ENCODE measurements around the gene RPP25L. TPM values are rescaled to one million over a fixed set of nuclear protein-coding genes. Genes with fewer than 3 reads are reported as not detected.
A peak's percentile ranks its signal among the peaks of the same experiment; 100 is the strongest.

RPP25L gene
- total and polyA plus RNA-seq, 10 of the 15 experiments (the other 5 are each of a cell fraction or from before 2014, with no cell fraction given) = 7.7 to 30.2 (median 16.8) TPM

- TF ChIP-seq SMAD1 (IDR thresholded peaks at IDR 0.05; ENCODE audit: low read depth, partially characterized antibody) = no peak
- no peak for TF ChIP-seq ZBED1 (IDR thresholded peaks at IDR 0.05; ENCODE audit: borderline replicate concordance)
- TF ChIP-seq CEBPB (IDR thresholded peaks at IDR 0.05; ENCODE audit: borderline replicate concordance in 1 of 2, low read depth in 2 of 2, low read length in 2 of 2) = no peak
- TF ChIP-seq, protein P1, sequence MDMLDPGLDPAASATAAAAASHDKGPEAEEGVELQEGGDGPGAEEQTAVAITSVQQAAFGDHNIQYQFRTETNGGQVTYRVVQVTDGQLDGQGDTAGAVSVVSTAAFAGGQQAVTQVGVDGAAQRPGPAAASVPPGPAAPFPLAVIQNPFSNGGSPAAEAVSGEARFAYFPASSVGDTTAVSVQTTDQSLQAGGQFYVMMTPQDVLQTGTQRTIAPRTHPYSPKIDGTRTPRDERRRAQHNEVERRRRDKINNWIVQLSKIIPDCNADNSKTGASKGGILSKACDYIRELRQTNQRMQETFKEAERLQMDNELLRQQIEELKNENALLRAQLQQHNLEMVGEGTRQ (IDR thresholded peaks at IDR 0.05; ENCODE audit: borderline replicate concordance, low read depth, low read length) = no peak
- TF ChIP-seq, protein P2, sequence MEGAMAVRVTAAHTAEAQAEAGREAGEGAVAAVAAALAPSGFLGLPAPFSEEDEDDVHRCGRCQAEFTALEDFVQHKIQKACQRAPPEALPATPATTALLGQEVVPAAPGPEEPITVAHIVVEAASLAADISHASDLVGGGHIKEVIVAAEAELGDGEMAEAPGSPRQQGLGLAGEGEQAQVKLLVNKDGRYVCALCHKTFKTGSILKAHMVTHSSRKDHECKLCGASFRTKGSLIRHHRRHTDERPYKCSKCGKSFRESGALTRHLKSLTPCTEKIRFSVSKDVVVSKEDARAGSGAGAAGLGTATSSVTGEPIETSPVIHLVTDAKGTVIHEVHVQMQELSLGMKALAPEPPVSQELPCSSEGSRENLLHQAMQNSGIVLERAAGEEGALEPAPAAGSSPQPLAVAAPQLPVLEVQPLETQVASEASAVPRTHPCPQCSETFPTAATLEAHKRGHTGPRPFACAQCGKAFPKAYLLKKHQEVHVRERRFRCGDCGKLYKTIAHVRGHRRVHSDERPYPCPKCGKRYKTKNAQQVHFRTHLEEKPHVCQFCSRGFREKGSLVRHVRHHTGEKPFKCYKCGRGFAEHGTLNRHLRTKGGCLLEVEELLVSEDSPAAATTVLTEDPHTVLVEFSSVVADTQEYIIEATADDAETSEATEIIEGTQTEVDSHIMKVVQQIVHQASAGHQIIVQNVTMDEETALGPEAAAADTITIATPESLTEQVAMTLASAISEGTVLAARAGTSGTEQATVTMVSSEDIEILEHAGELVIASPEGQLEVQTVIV (IDR thresholded peaks at IDR 0.05; ENCODE audit: borderline replicate concordance, partially characterized antibody) = no peak
- 0 out of 2 replicates have a peak, but pooled peaks have one; percentile 53 for TF ChIP-seq POLR2AphosphoS2 (IDR thresholded peaks at IDR 0.05; ENCODE audit: low read depth, low read length)
- peak; percentile 42; the same call in 1 of the 2 replicates for TF ChIP-seq MXI1 (IDR thresholded peaks at IDR 0.05; ENCODE audit: low read depth, low read length)
- TF ChIP-seq JUND (IDR thresholded peaks at IDR 0.05; ENCODE audit: low read depth, low read length) = no peak
- TF ChIP-seq ATF3 (IDR thresholded peaks at IDR 0.05; ENCODE audit: borderline replicate concordance, extremely low read depth, low read depth, low read length) = no peak
- TF ChIP-seq CHD4 (IDR thresholded peaks at IDR 0.05) = no peak
- TF ChIP-seq, protein P3, sequence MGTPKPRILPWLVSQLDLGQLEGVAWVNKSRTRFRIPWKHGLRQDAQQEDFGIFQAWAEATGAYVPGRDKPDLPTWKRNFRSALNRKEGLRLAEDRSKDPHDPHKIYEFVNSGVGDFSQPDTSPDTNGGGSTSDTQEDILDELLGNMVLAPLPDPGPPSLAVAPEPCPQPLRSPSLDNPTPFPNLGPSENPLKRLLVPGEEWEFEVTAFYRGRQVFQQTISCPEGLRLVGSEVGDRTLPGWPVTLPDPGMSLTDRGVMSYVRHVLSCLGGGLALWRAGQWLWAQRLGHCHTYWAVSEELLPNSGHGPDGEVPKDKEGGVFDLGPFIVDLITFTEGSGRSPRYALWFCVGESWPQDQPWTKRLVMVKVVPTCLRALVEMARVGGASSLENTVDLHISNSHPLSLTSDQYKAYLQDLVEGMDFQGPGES (IDR thresholded peaks at IDR 0.05) = no peak
- TF ChIP-seq STAT1 (conservative IDR thresholded peaks at IDR 0.05) = no peak
- TF ChIP-seq, protein P4, sequence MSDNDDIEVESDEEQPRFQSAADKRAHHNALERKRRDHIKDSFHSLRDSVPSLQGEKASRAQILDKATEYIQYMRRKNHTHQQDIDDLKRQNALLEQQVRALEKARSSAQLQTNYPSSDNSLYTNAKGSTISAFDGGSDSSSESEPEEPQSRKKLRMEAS (IDR thresholded peaks at IDR 0.05; ENCODE audit: low read depth, low read length) = no peak
- TF ChIP-seq PKNOX1 (IDR thresholded peaks at IDR 0.05) = peak; percentile 97
- no peak for TF ChIP-seq NR2C2 (IDR thresholded peaks at IDR 0.05; ENCODE audit: borderline replicate concordance, control insufficient read depth, insufficient read length, low read depth)
- no peak for TF ChIP-seq STAT3 (IDR thresholded peaks at IDR 0.05; ENCODE audit: low read depth, low read length)
- peak; percentile 93 for TF ChIP-seq CREM (IDR thresholded peaks at IDR 0.05; ENCODE audit: low read depth)
- TF ChIP-seq SIX5 (IDR thresholded peaks at IDR 0.05; ENCODE audit: low read depth, low read length, severe bottlenecking) = no peak
- no peak for TF ChIP-seq CTCF (IDR thresholded peaks at IDR 0.05 in 2 of 3, conservative IDR thresholded peaks at IDR 0.05 in 1 of 3; ENCODE audit: control insufficient read depth in 2 of 3, extremely low read depth in 1 of 3, insufficient read depth in 1 of 3, low read depth in 3 of 3, low read length in 3 of 3)
- TF ChIP-seq SREBF1 (IDR thresholded peaks at IDR 0.05; ENCODE audit: low read length) = no peak
Measured at GRCh38 chr9:34620061-34620994, 8.4 kb upstream of the RPP25L start, which contains the start of gene DCTN3 (continued).

Data from GM12878 (cell line).